SK-N-SH treated with all-trans-retinoic acid at 6 μM for 48 hours (cell line): ENCODE measurements around the gene ABCC6.
"Not testable (repeated sequence)": the region's sequence is repeated elsewhere in the genome, so short reads cannot be mapped to it uniquely, and the experiment has no call there.

ENCODE experiments used
- ARNTL ChIP-seq: fragments of 450-650 bp; formaldehyde crosslinking; IDR thresholded peaks from 2 replicates; pipeline ENCODE4 v1.5.0; 2020; ENCODE audit warnings: low read depth, mild to moderate bottlenecking, moderate library complexity, borderline replicate concordance
- BACH2 ChIP-seq: fragments of 250-450 bp; sonication (Bioruptor Pico); IDR thresholded peaks from 2 replicates; pipeline ENCODE4 v1.9.0; 2021; ENCODE audit warnings: mild to moderate bottlenecking, borderline replicate concordance
- CSRNP3 ChIP-seq: fragments of 250-450 bp; sonication (Bioruptor Pico); IDR thresholded peaks from 2 replicates; pipeline ENCODE4 v1.5.1; 2021; ENCODE audit warnings: mild to moderate bottlenecking, moderate library complexity
- ESRRG ChIP-seq: fragments of 250-450 bp; sonication (Bioruptor Pico); IDR thresholded peaks from 2 replicates; pipeline ENCODE4 v1.6.1; 2021; ENCODE audit warnings: mild to moderate bottlenecking
- ISL1 ChIP-seq: fragments of 250-450 bp; sonication (Bioruptor Pico); IDR thresholded peaks from 2 replicates; pipeline ENCODE4 v2.1.2; 2022; ENCODE audit warnings: mild to moderate bottlenecking, moderate library complexity
- OSR1 ChIP-seq: fragments of 250-450 bp; sonication (Bioruptor Pico); IDR thresholded peaks from 2 replicates; pipeline ENCODE4 v1.8.0; 2022; ENCODE audit warnings: moderate library complexity, mild to moderate bottlenecking, inconsistent platforms
- PPARA ChIP-seq: fragments of 250-450 bp; sonication (Bioruptor Pico); IDR thresholded peaks from 2 replicates; pipeline ENCODE4 v1.5.0; 2020; ENCODE audit warnings: mild to moderate bottlenecking, borderline replicate concordance
- RARB ChIP-seq: fragments of 250-450 bp; sonication (Bioruptor Pico); IDR thresholded peaks from 2 replicates; pipeline ENCODE4 v1.8.0; 2021; ENCODE audit warnings: mild to moderate bottlenecking, moderate library complexity
- TCF4 ChIP-seq: fragments of 250-450 bp; sonication (Bioruptor Pico); IDR thresholded peaks from 2 replicates; pipeline ENCODE4 v1.8.0; 2021; ENCODE audit warnings: mild to moderate bottlenecking, moderate library complexity, borderline replicate concordance
- ZFP3 ChIP-seq: fragments of 250-450 bp; sonication (Bioruptor Pico); IDR thresholded peaks from 2 replicates; pipeline ENCODE4 v1.5.0; 2020; ENCODE audit warnings: mild to moderate bottlenecking, moderate library complexity
- ZFP30 ChIP-seq: fragments of 450-650 bp; formaldehyde crosslinking; IDR thresholded peaks from 2 replicates; pipeline ENCODE4 v1.5.0; 2022; ENCODE audit warnings: mild to moderate bottlenecking, moderate library complexity
- ZNF565 ChIP-seq: fragments of 450-650 bp; formaldehyde crosslinking; conservative IDR thresholded peaks from 2 replicates; pipeline ENCODE4 v1.5.0; 2020; ENCODE audit warnings: low read depth, mild to moderate bottlenecking, moderate library complexity
- ZNF70 ChIP-seq: fragments of 450-650 bp; formaldehyde crosslinking; IDR thresholded peaks from 2 replicates; pipeline ENCODE4 v1.5.0; 2020; ENCODE audit warnings: mild to moderate bottlenecking, moderate library complexity
- ZNF8 ChIP-seq: fragments of 450-650 bp; formaldehyde crosslinking; IDR thresholded peaks from 2 replicates; pipeline ENCODE4 v1.5.0; 2020; ENCODE audit warnings: mild to moderate bottlenecking, moderate library complexity

GRCh38 chr16:16262954-16263555 is 39.8 kb upstream of the ABCC6 start:
- not testable (repeated sequence) for TF ChIP-seq ISL1; ZNF565 (CRISPR knock-in tag); RARB (CRISPR knock-in tag); OSR1 (CRISPR knock-in tag); BACH2 (CRISPR knock-in tag); ZFP3 (CRISPR knock-in tag); ZNF70 (CRISPR knock-in tag); ESRRG (CRISPR knock-in tag); PPARA (CRISPR knock-in tag); ARNTL (CRISPR knock-in tag); ZFP30 (CRISPR knock-in tag); CSRNP3 (CRISPR knock-in tag); ZNF8 (CRISPR knock-in tag); TCF4
